ENCODE measurements around the gene OR2F1. TPM values are rescaled to one million over a fixed set of nuclear protein-coding genes. Genes with fewer than 3 reads are reported as not detected.

The OR2F1 gene
- total RNA-seq, 1 experiment from 2014 or later, result not detected

GRCh38 chr7:143960813-143961610 lies 6.4 kb downstream of the OR2F1 start:
- intact Hi-C loops (cut with micrococcal nuclease; ENCODE audit: unreplicated experiment) (no loop called here), in situ Hi-C loops (cut with HindIII; ENCODE audit: low pct_unique_long_range_greater_than_20kb, low sequenced_read_pairs) (no loop called here)
- TF ChIP-seq, protein P1, sequence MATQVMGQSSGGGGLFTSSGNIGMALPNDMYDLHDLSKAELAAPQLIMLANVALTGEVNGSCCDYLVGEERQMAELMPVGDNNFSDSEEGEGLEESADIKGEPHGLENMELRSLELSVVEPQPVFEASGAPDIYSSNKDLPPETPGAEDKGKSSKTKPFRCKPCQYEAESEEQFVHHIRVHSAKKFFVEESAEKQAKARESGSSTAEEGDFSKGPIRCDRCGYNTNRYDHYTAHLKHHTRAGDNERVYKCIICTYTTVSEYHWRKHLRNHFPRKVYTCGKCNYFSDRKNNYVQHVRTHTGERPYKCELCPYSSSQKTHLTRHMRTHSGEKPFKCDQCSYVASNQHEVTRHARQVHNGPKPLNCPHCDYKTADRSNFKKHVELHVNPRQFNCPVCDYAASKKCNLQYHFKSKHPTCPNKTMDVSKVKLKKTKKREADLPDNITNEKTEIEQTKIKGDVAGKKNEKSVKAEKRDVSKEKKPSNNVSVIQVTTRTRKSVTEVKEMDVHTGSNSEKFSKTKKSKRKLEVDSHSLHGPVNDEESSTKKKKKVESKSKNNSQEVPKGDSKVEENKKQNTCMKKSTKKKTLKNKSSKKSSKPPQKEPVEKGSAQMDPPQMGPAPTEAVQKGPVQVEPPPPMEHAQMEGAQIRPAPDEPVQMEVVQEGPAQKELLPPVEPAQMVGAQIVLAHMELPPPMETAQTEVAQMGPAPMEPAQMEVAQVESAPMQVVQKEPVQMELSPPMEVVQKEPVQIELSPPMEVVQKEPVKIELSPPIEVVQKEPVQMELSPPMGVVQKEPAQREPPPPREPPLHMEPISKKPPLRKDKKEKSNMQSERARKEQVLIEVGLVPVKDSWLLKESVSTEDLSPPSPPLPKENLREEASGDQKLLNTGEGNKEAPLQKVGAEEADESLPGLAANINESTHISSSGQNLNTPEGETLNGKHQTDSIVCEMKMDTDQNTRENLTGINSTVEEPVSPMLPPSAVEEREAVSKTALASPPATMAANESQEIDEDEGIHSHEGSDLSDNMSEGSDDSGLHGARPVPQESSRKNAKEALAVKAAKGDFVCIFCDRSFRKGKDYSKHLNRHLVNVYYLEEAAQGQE (IDR thresholded peaks at IDR 0.05; ENCODE audit: insufficient read depth in 1 of 2, low read depth in 2 of 2, low read length in 1 of 2), result no peak
- TF ChIP-seq TCF7L2 (IDR thresholded peaks at IDR 0.05; ENCODE audit: low read depth, low read length), result no peak
- TF ChIP-seq POLR2AphosphoS5 (IDR thresholded peaks at IDR 0.05; ENCODE audit: low read depth, low read length), result no peak
- TF ChIP-seq SIN3A (IDR thresholded peaks at IDR 0.05; ENCODE audit: borderline replicate concordance, insufficient read depth, low read depth, low read length), result no peak
- TF ChIP-seq, protein P2, sequence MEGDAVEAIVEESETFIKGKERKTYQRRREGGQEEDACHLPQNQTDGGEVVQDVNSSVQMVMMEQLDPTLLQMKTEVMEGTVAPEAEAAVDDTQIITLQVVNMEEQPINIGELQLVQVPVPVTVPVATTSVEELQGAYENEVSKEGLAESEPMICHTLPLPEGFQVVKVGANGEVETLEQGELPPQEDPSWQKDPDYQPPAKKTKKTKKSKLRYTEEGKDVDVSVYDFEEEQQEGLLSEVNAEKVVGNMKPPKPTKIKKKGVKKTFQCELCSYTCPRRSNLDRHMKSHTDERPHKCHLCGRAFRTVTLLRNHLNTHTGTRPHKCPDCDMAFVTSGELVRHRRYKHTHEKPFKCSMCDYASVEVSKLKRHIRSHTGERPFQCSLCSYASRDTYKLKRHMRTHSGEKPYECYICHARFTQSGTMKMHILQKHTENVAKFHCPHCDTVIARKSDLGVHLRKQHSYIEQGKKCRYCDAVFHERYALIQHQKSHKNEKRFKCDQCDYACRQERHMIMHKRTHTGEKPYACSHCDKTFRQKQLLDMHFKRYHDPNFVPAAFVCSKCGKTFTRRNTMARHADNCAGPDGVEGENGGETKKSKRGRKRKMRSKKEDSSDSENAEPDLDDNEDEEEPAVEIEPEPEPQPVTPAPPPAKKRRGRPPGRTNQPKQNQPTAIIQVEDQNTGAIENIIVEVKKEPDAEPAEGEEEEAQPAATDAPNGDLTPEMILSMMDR (IDR thresholded peaks at IDR 0.05), result no peak
- DNase-seq (ENCODE audit: low read depth, low spot score), result no peak
- ChIA-PET CTCF (no interaction called here), POLR2A (no interaction called here)
- no peak for ATAC-seq
- no peak overlapping the region for H3K27ac ChIP-seq (ENCODE audit: low read length)
- no peak overlapping the region for H3K4me3 ChIP-seq (ENCODE audit: low read depth in 2 of 2, low read length in 2 of 2)
- H3K27me3 ChIP-seq (ENCODE audit: control insufficient read depth, insufficient read depth, low read length), result no peaks in the 10 kb centered on the region
- H3K9me3 ChIP-seq (ENCODE audit: control insufficient read depth, insufficient read depth, low read depth, low read length), result no peaks in the 10 kb centered on the region
- BruUV-seq (replicated peaks), result no TSS peak
- H3K36me3 ChIP-seq (ENCODE audit: control insufficient read depth, insufficient read depth, low read length), result no peaks in the 10 kb centered on the region
- H3K4me1 ChIP-seq (ENCODE audit: control insufficient read depth, insufficient read depth, low read length), result no peaks in the 10 kb centered on the region

DNA sequence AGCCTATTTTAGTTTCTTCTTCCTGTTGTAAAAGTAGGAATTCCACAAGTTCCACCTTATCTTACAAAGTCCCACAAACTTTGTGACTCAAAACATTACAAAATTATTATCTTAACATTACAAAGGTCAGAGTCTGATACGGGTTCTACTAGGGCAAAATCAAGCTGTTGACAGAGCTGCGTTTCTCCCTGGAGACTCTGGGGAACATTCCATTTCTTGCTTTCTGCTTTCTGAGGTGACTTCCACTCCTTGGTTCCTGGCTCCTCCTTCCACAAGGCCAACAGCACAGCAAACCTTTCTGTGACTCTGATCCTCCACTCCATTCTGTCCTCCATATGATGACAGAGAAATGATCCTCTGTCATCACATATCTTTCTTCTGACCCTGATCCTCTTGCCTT lies 10.6 kb downstream of the OR2F1 start:
- H3K36me3 ChIP-seq (ENCODE audit: control insufficient read depth, insufficient read depth, low read length), result no peaks in the 10 kb centered on the region
- H3K27me3 ChIP-seq (ENCODE audit: control insufficient read depth, insufficient read depth, low read length), result no peaks in the 10 kb centered on the region
- no peak for ATAC-seq
- intact Hi-C loops (cut with micrococcal nuclease; ENCODE audit: unreplicated experiment), result no loop called here
- BruUV-seq (replicated peaks), result no TSS peak
- POLR2A ChIA-PET, result no interaction called here
- H3K27ac ChIP-seq (ENCODE audit: low read length), result no peak overlapping the region
- CTCF ChIA-PET, result no interaction called here
- TF ChIP-seq, protein P1 (IDR thresholded peaks at IDR 0.05; ENCODE audit: insufficient read depth in 1 of 2, low read depth in 2 of 2, low read length in 1 of 2), result no peak
- TF ChIP-seq SIN3A (IDR thresholded peaks at IDR 0.05; ENCODE audit: borderline replicate concordance, insufficient read depth, low read depth, low read length), result no peak
- no peak for TF ChIP-seq POLR2AphosphoS5 (IDR thresholded peaks at IDR 0.05; ENCODE audit: low read depth, low read length)
- no peak for TF ChIP-seq TCF7L2 (IDR thresholded peaks at IDR 0.05; ENCODE audit: low read depth, low read length)
- TF ChIP-seq, protein P2 (IDR thresholded peaks at IDR 0.05), result no peak
- in situ Hi-C loops (cut with HindIII; ENCODE audit: low pct_unique_long_range_greater_than_20kb, low sequenced_read_pairs), result no loop called here
- no peak for DNase-seq (ENCODE audit: low read depth, low spot score)
- no peaks in the 10 kb centered on the region for H3K9me3 ChIP-seq (ENCODE audit: control insufficient read depth, insufficient read depth, low read depth, low read length)
- H3K4me3 ChIP-seq (ENCODE audit: low read depth in 2 of 2, low read length in 2 of 2), result no peak overlapping the region
- H3K4me1 ChIP-seq (ENCODE audit: control insufficient read depth, insufficient read depth, low read length), result no peaks in the 10 kb centered on the region

Data from Panc1 (cell line).